SK-N-SH treated with all-trans-retinoic acid at 6 μM for 48 hours (cell line): ENCODE data around the gene LENEP.

Source experiments
- ATAC-seq: fragments of 200-7000 bp; cut with Tn5 transposase; 3 replicates; pipeline ENCODE4 v1.9.1; 2020; ENCODE audit warnings: mild to moderate bottlenecking, moderate library complexity
- BACH2 ChIP-seq: fragments of 250-450 bp; sonication (Bioruptor Pico); IDR thresholded peaks from 2 replicates; pipeline ENCODE4 v1.9.0; 2021; ENCODE audit warnings: mild to moderate bottlenecking, borderline replicate concordance
- CSDC2 ChIP-seq: fragments of 250-450 bp; sonication (Bioruptor Pico); IDR thresholded peaks from 2 replicates; pipeline ENCODE4 v1.5.0; 2020; ENCODE audit warnings: mild to moderate bottlenecking, moderate library complexity
- GLIS3 ChIP-seq: fragments of 250-450 bp; sonication (Bioruptor Pico); IDR thresholded peaks from 2 replicates; pipeline ENCODE4 v1.5.0; 2020; ENCODE audit warnings: mild to moderate bottlenecking, moderate library complexity
- ISL1 ChIP-seq: fragments of 250-450 bp; sonication (Bioruptor Pico); IDR thresholded peaks from 2 replicates; pipeline ENCODE4 v2.1.2; 2022; ENCODE audit warnings: mild to moderate bottlenecking, moderate library complexity
- OSR1 ChIP-seq: fragments of 250-450 bp; sonication (Bioruptor Pico); IDR thresholded peaks from 2 replicates; pipeline ENCODE4 v1.8.0; 2022; ENCODE audit warnings: moderate library complexity, mild to moderate bottlenecking, inconsistent platforms
- PPARA ChIP-seq: fragments of 250-450 bp; sonication (Bioruptor Pico); IDR thresholded peaks from 2 replicates; pipeline ENCODE4 v1.5.0; 2020; ENCODE audit warnings: mild to moderate bottlenecking, borderline replicate concordance
- RARB ChIP-seq: fragments of 250-450 bp; sonication (Bioruptor Pico); IDR thresholded peaks from 2 replicates; pipeline ENCODE4 v1.8.0; 2021; ENCODE audit warnings: mild to moderate bottlenecking, moderate library complexity
- TCF4 ChIP-seq: fragments of 250-450 bp; sonication (Bioruptor Pico); IDR thresholded peaks from 2 replicates; pipeline ENCODE4 v1.8.0; 2021; ENCODE audit warnings: mild to moderate bottlenecking, moderate library complexity, borderline replicate concordance
- TOX ChIP-seq: fragments of 250-450 bp; sonication (Bioruptor Pico); IDR thresholded peaks from 2 replicates; pipeline ENCODE4 v1.8.0; 2021; ENCODE audit warnings: mild to moderate bottlenecking, moderate library complexity, borderline replicate concordance
- ZC3H10 ChIP-seq: fragments of 250-450 bp; sonication (Bioruptor Pico); IDR thresholded peaks from 2 replicates; pipeline ENCODE4 v1.5.1; 2021; ENCODE audit warnings: mild to moderate bottlenecking, moderate library complexity
- ZFP3 ChIP-seq: fragments of 250-450 bp; sonication (Bioruptor Pico); IDR thresholded peaks from 2 replicates; pipeline ENCODE4 v1.5.0; 2020; ENCODE audit warnings: mild to moderate bottlenecking, moderate library complexity
- ZFP30 ChIP-seq: fragments of 450-650 bp; formaldehyde crosslinking; IDR thresholded peaks from 2 replicates; pipeline ENCODE4 v1.5.0; 2022; ENCODE audit warnings: mild to moderate bottlenecking, moderate library complexity
- ZNF565 ChIP-seq: fragments of 450-650 bp; formaldehyde crosslinking; conservative IDR thresholded peaks from 2 replicates; pipeline ENCODE4 v1.5.0; 2020; ENCODE audit warnings: low read depth, mild to moderate bottlenecking, moderate library complexity
- ZNF70 ChIP-seq: fragments of 450-650 bp; formaldehyde crosslinking; IDR thresholded peaks from 2 replicates; pipeline ENCODE4 v1.5.0; 2020; ENCODE audit warnings: mild to moderate bottlenecking, moderate library complexity
- ZNF8 ChIP-seq: fragments of 450-650 bp; formaldehyde crosslinking; IDR thresholded peaks from 2 replicates; pipeline ENCODE4 v1.5.0; 2020; ENCODE audit warnings: mild to moderate bottlenecking, moderate library complexity
- TF ChIP-seq, protein P1 (sequence below): fragments of 250-450 bp; sonication (Bioruptor Pico); IDR thresholded peaks from 2 replicates; pipeline ENCODE4 v1.8.0; 2021; ENCODE audit warnings: low read depth, mild to moderate bottlenecking, moderate library complexity, borderline replicate concordance
- TF ChIP-seq, protein P2 (sequence below): fragments of 250-450 bp; sonication (Bioruptor Pico); IDR thresholded peaks from 2 replicates; pipeline ENCODE4 v1.5.1; 2021; ENCODE audit warnings: mild to moderate bottlenecking, moderate library complexity
- TF ChIP-seq, protein P3 (sequence below): fragments of 250-450 bp; sonication (Bioruptor Pico); IDR thresholded peaks from 2 replicates; pipeline ENCODE4 v1.8.0; 2020; ENCODE audit warnings: mild to moderate bottlenecking, moderate library complexity, borderline replicate concordance
- TF ChIP-seq, protein P4 (sequence below): fragments of 250-450 bp; sonication (Bioruptor Pico); IDR thresholded peaks from 2 replicates; pipeline ENCODE4 v1.5.1; 2020; ENCODE audit warnings: low read depth, mild to moderate bottlenecking, moderate library complexity
- TF ChIP-seq, protein P5 (sequence below): fragments of 250-450 bp; sonication (Bioruptor Pico); IDR thresholded peaks from 2 replicates; pipeline ENCODE4 v1.5.0; 2020; ENCODE audit warnings: mild to moderate bottlenecking, moderate library complexity

The LENEP gene

DNA sequence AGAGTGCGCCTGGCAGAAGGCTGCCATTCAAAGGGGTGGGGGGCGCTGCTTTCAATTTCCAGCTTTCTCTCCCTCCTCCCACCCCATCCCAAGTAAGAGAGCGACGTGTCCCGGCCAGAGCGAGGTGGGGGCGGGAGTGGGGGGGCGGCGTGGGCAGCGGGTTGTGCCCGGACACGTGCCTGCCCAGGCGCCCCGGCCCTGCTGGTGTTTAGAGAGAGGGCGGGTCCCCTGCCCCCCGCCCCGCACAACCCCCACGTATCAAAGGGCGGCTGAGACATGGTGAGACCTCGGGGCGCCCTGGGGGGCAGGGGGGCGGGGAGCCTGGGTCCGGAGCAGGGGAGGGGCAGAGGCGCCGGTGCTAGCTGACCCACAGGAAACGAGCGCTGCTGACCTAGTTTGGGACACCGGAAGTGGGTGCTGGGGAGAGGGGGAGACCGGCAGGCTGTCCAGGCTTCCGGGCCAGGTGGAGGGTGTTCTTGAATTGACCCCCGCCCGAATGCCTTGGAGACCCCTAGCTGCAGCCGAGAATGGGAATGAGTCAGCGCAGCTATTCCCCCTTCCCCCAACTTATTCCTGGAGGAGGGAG is 10.5 kb downstream of the LENEP start:
- TF ChIP-seq, protein P1, sequence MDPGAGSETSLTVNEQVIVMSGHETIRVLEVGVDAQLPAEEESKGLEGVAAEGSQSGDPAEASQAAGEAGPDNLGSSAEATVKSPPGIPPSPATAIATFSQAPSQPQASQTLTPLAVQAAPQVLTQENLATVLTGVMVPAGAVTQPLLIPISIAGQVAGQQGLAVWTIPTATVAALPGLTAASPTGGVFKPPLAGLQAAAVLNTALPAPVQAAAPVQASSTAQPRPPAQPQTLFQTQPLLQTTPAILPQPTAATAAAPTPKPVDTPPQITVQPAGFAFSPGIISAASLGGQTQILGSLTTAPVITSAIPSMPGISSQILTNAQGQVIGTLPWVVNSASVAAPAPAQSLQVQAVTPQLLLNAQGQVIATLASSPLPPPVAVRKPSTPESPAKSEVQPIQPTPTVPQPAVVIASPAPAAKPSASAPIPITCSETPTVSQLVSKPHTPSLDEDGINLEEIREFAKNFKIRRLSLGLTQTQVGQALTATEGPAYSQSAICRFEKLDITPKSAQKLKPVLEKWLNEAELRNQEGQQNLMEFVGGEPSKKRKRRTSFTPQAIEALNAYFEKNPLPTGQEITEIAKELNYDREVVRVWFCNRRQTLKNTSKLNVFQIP (CRISPR knock-in tag), result no peak
- TF ChIP-seq RARB (CRISPR knock-in tag) (no peak), TCF4 (CRISPR knock-in tag) (no peak), OSR1 (CRISPR knock-in tag) (no peak), ZNF8 (CRISPR knock-in tag) (no peak), ISL1 (no peak), BACH2 (CRISPR knock-in tag) (no peak), TOX (CRISPR knock-in tag) (no peak), PPARA (CRISPR knock-in tag) (no peak), ZNF565 (CRISPR knock-in tag) (no peak), CSDC2 (CRISPR knock-in tag) (no peak), ZC3H10 (CRISPR knock-in tag) (no peak), ZNF70 (CRISPR knock-in tag) (no peak)
- TF ChIP-seq, protein P2, sequence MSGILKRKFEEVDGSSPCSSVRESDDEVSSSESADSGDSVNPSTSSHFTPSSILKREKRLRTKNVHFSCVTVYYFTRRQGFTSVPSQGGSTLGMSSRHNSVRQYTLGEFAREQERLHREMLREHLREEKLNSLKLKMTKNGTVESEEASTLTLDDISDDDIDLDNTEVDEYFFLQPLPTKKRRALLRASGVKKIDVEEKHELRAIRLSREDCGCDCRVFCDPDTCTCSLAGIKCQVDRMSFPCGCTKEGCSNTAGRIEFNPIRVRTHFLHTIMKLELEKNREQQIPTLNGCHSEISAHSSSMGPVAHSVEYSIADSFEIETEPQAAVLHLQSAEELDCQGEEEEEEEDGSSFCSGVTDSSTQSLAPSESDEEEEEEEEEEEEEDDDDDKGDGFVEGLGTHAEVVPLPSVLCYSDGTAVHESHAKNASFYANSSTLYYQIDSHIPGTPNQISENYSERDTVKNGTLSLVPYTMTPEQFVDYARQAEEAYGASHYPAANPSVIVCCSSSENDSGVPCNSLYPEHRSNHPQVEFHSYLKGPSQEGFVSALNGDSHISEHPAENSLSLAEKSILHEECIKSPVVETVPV (CRISPR knock-in tag), result no peak
- TF ChIP-seq, protein P3, sequence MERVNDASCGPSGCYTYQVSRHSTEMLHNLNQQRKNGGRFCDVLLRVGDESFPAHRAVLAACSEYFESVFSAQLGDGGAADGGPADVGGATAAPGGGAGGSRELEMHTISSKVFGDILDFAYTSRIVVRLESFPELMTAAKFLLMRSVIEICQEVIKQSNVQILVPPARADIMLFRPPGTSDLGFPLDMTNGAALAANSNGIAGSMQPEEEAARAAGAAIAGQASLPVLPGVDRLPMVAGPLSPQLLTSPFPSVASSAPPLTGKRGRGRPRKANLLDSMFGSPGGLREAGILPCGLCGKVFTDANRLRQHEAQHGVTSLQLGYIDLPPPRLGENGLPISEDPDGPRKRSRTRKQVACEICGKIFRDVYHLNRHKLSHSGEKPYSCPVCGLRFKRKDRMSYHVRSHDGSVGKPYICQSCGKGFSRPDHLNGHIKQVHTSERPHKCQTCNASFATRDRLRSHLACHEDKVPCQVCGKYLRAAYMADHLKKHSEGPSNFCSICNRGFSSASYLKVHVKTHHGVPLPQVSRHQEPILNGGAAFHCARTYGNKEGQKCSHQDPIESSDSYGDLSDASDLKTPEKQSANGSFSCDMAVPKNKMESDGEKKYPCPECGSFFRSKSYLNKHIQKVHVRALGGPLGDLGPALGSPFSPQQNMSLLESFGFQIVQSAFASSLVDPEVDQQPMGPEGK (CRISPR knock-in tag), result no peak
- TF ChIP-seq, protein P4, sequence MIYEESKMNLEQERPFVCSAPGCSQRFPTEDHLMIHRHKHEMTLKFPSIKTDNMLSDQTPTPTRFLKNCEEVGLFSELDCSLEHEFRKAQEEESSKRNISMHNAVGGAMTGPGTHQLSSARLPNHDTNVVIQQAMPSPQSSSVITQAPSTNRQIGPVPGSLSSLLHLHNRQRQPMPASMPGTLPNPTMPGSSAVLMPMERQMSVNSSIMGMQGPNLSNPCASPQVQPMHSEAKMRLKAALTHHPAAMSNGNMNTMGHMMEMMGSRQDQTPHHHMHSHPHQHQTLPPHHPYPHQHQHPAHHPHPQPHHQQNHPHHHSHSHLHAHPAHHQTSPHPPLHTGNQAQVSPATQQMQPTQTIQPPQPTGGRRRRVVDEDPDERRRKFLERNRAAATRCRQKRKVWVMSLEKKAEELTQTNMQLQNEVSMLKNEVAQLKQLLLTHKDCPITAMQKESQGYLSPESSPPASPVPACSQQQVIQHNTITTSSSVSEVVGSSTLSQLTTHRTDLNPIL, result no peak
- ATAC-seq, result no peak

DNA sequence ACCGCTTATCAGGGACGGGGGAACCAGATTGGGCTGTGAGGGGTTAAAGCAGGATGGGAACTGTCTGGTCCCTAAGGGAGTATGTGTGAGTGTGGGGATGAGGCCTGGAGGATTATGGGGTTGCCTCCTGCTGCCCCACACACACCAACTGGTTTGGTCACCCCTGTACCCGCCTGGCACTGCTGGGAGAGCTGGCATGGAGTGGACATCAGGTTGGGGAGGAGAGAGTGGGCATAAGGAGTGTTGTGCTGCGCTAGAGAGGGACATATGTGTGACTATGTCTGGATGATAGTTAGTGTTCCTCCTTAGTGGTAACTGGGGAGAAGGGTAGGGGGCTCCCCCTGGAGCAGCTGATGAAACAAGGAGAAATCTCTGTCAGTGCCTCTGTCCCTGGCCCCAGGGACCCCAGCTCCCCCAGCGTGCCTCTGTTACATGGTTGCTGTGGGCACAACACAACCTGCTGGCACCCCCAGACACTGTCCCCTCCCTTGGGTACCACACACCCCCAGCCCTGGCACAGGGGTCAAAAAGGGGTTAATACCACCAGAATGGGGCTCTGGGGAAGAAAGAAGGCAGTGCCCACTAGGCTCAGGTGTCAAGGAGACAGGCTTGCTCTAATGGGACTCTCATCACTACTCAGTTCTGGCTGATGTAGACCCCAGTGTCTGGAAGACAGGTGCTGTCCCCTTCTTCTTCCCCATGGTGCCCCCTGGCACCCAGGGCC is 11.1 kb downstream of the LENEP start:
- no peak for ATAC-seq
- TF ChIP-seq ZNF565 (CRISPR knock-in tag) (no peak), ZNF8 (CRISPR knock-in tag) (no peak), GLIS3 (CRISPR knock-in tag) (no peak)
- TF ChIP-seq, protein P5, sequence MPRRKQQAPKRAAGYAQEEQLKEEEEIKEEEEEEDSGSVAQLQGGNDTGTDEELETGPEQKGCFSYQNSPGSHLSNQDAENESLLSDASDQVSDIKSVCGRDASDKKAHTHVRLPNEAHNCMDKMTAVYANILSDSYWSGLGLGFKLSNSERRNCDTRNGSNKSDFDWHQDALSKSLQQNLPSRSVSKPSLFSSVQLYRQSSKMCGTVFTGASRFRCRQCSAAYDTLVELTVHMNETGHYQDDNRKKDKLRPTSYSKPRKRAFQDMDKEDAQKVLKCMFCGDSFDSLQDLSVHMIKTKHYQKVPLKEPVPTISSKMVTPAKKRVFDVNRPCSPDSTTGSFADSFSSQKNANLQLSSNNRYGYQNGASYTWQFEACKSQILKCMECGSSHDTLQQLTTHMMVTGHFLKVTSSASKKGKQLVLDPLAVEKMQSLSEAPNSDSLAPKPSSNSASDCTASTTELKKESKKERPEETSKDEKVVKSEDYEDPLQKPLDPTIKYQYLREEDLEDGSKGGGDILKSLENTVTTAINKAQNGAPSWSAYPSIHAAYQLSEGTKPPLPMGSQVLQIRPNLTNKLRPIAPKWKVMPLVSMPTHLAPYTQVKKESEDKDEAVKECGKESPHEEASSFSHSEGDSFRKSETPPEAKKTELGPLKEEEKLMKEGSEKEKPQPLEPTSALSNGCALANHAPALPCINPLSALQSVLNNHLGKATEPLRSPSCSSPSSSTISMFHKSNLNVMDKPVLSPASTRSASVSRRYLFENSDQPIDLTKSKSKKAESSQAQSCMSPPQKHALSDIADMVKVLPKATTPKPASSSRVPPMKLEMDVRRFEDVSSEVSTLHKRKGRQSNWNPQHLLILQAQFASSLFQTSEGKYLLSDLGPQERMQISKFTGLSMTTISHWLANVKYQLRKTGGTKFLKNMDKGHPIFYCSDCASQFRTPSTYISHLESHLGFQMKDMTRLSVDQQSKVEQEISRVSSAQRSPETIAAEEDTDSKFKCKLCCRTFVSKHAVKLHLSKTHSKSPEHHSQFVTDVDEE (CRISPR knock-in tag), result no peak
- TF ChIP-seq, all 23 proteins: peak for 0

DNA sequence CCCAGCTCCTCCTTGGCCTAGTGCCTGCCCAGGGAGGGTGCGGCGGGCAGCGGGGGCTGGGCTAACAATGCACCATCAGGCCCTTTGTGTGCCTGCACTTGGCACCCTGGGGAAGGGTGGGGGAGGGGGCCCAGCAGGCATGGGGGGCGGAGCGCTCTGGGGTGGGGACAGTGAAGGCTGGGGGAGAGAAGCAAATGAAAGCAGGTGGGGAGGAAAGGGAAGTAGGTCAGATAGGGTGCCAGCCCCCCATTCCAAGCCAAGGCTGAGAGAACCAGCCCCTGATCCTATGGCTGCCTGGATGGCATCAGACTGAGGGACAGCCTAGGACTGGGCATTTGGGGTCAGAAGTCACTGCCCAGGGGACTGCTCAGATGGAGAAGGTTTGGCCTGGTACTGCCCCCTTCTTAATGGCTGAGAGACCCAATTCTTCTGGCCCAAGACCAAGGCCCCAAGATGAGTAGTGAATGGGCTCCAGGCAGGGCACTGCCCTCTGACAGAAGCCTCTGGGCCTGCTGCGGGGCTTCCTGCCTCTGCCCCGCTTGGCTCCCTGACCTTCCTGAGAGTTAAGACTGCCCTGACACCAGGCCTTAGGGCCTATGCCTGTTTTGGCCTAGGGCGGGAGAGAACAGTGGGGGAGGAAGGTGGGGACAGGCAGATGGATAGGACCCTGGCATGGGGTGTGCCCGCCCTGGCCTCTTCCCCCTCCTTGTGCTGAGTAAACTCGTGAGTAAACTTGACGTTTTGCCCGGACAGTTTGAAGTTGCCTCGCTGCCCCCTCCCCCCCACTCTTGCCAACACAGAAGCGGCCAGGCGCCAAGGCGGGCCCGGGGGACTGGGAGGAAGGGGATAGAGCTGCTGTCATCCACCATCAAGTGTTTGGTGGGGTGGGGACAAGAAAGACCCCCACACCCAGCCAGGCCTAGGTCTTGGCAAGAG is 12.0 kb downstream of the LENEP start:
- ATAC-seq, result no peak
- TF ChIP-seq, protein P4, result no peak
- TF ChIP-seq ZFP3 (CRISPR knock-in tag) (no peak), PPARA (CRISPR knock-in tag) (no peak), ISL1 (no peak), ZNF70 (CRISPR knock-in tag) (no peak), TCF4 (CRISPR knock-in tag) (no peak), ZC3H10 (CRISPR knock-in tag) (no peak), ZFP30 (CRISPR knock-in tag) (no peak)
- TF ChIP-seq, protein P1 (CRISPR knock-in tag), result no peak
